ENCODE measurements around the gene CSKMT.
"Not testable (repeated sequence)": the region's sequence is repeated elsewhere in the genome, so short reads cannot be mapped to it uniquely, and the experiment has no call there.

The CSKMT gene

GRCh38 chr11:62649486-62649885, 15.6 kb upstream of the CSKMT start:
- peaks cover 19% of the 10 kb centered on the region for H3K36me3 ChIP-seq (ENCODE audit: control insufficient read depth, insufficient read depth, low read length)
- H3K4me3 ChIP-seq (replicated peaks; ENCODE audit: low read depth, low read length) = no peak overlapping the region
- DNase-seq (ENCODE audit: extremely low read depth, insufficient read length) = no peak
- TF ChIP-seq CTCF (IDR thresholded peaks at IDR 0.05; ENCODE audit: insufficient read depth, low read length, poor library complexity, severe bottlenecking) = no peak
- H3K27me3 ChIP-seq (replicated peaks; ENCODE audit: control insufficient read depth, insufficient read depth, low read length) = no peaks in the 10 kb centered on the region

- DNase-seq (ENCODE audit: extremely low read depth, insufficient read length); H3K27me3 ChIP-seq (replicated peaks; ENCODE audit: control insufficient read depth, insufficient read depth, low read length); H3K4me3 ChIP-seq (replicated peaks; ENCODE audit: low read depth, low read length): not testable (repeated sequence)
- peaks cover 19% of the 10 kb centered on the region for H3K36me3 ChIP-seq (ENCODE audit: control insufficient read depth, insufficient read depth, low read length)
Observed at GRCh38 chr11:62650283-62650682, 14.8 kb upstream of the CSKMT start.

- TF ChIP-seq CTCF (IDR thresholded peaks at IDR 0.05; ENCODE audit: insufficient read depth, low read length, poor library complexity, severe bottlenecking) = no peak
- DNase-seq (ENCODE audit: extremely low read depth, insufficient read length) = no peak
- Histone ChIP-seq H3K4me3 (replicated peaks; ENCODE audit: low read depth, low read length) (peak overlapping the region; percentile 98), H3K36me3 (ENCODE audit: control insufficient read depth, insufficient read depth, low read length) (peaks cover 19% of the 10 kb centered on the region), H3K27me3 (replicated peaks; ENCODE audit: control insufficient read depth, insufficient read depth, low read length) (no peaks in the 10 kb centered on the region)
Observed at GRCh38 chr11:62652161-62653006, 12.7 kb upstream of the CSKMT start.

- Histone ChIP-seq H3K36me3 (ENCODE audit: control insufficient read depth, insufficient read depth, low read length) (peaks cover 5% of the 10 kb centered on the region), H3K4me3 (replicated peaks; ENCODE audit: low read depth, low read length) (no peak overlapping the region), H3K27me3 (replicated peaks; ENCODE audit: control insufficient read depth, insufficient read depth, low read length) (no peaks in the 10 kb centered on the region)
- DNase-seq (ENCODE audit: extremely low read depth, insufficient read length) = no peak
- no peak for TF ChIP-seq CTCF (IDR thresholded peaks at IDR 0.05; ENCODE audit: insufficient read depth, low read length, poor library complexity, severe bottlenecking)
Observed at GRCh38 chr11:62654297-62654696, 10.8 kb upstream of the CSKMT start.

- H3K27me3 ChIP-seq (replicated peaks; ENCODE audit: control insufficient read depth, insufficient read depth, low read length) = no peaks in the 10 kb centered on the region
- no peaks in the 10 kb centered on the region for H3K36me3 ChIP-seq (ENCODE audit: control insufficient read depth, insufficient read depth, low read length)
- no peak overlapping the region for H3K4me3 ChIP-seq (replicated peaks; ENCODE audit: low read depth, low read length)
- DNase-seq (ENCODE audit: extremely low read depth, insufficient read length) = no peak
- no peak for TF ChIP-seq CTCF (IDR thresholded peaks at IDR 0.05; ENCODE audit: insufficient read depth, low read length, poor library complexity, severe bottlenecking)
Observed at GRCh38 chr11:62656796-62657429, 8.2 kb upstream of the CSKMT start.

GRCh38 chr11:62664405-62665074, 572 bp upstream of the CSKMT start:
- H3K36me3 ChIP-seq (ENCODE audit: control insufficient read depth, insufficient read depth, low read length) = peaks cover 15% of the 10 kb centered on the region
- DNase-seq (ENCODE audit: extremely low read depth, insufficient read length) = no peak

More at GRCh38 chr11:62664405-62665074, 572 bp upstream of the CSKMT start:
- no peak for TF ChIP-seq CTCF (IDR thresholded peaks at IDR 0.05; ENCODE audit: insufficient read depth, low read length, poor library complexity, severe bottlenecking)
- no peaks in the 10 kb centered on the region for H3K27me3 ChIP-seq (replicated peaks; ENCODE audit: control insufficient read depth, insufficient read depth, low read length)
- peak overlapping the region; percentile 78 for H3K4me3 ChIP-seq (replicated peaks; ENCODE audit: low read depth, low read length)
